ENCODE measurements around the gene PARK7. TPM values are rescaled to one million over a fixed set of nuclear protein-coding genes. Genes with fewer than 3 reads are reported as not detected.
A peak's percentile ranks its signal among the peaks of the same experiment; 100 is the strongest.
"Not testable (repeated sequence)": the region's sequence is repeated elsewhere in the genome, so short reads cannot be mapped to it uniquely, and the experiment has no call there.

Gene PARK7
- total RNA-seq, 2 donors from 2014 or later: 247 to 273 TPM

GRCh38 chr1:7954683-7955082, 6.8 kb upstream of the PARK7 start:
- no peak for ATAC-seq (replicated peaks in 1 of 2)
- H3K27me3 Mint-ChIP-seq (ENCODE audit: low read depth): no peaks in the 10 kb centered on the region
- peak overlapping the region; percentile 97 for H3K27ac Mint-ChIP-seq
- H3K4me1 Mint-ChIP-seq (ENCODE audit: low read depth): peaks cover 47% of the 10 kb centered on the region
- H3K4me3 Mint-ChIP-seq: peak overlapping the region; percentile 93 to 96
- H3K9me3 Mint-ChIP-seq: no peaks in the 10 kb centered on the region
- no peak for DNase-seq
- H3K36me3 Mint-ChIP-seq (ENCODE audit: insufficient read depth in 2 of 2): no peaks in the 10 kb centered on the region

DNA sequence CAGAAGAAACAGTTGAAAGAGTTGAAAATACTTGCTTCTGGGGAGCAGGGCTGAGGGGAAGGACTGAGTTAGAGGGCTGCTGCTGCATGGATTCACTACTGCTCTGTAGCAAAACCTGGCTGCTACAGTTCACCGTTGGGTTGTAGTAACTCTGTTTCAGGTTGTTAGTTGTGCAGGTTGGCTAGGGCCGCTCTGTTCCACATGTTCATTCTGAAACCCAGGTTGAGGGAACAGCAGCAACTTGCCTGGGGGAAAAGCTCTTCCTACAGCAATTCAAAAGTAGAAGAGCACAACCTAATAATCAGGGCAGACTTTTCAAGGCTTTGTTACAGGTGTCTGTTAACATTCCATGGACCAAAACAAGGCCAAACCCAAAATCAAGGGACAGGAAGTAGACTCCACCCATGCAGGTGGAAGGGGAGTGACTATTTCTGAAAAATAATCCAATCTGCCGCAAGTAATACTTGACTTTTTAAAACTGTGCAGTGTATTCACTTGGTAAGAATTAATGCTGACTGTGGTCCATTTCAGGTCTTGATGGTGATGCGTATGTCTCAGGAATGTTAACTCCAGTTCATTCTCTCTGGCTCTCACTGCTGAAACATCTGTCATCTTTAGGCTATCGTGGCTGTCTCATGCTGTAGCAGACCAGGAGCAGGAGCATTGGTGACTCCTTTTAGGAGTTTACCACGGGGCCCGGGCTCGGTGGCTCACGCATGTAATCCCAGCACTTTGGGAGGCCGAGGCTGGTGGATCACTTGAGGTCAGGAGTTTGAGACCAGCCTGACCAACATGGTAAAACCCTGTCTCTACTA, 5.1 kb upstream of the PARK7 start:
- Mint-ChIP-seq H3K27me3 (ENCODE audit: low read depth) (no peaks in the 10 kb centered on the region), H3K27ac (peak overlapping the region; percentile 93), H3K4me3 (peak overlapping the region in 1 of 2 donors; percentile 78), H3K9me3 (no peaks in the 10 kb centered on the region), H3K4me1 (ENCODE audit: low read depth) (peaks cover 47% of the 10 kb centered on the region), H3K36me3 (ENCODE audit: insufficient read depth in 2 of 2) (peaks cover 0 to under 1% of the 10 kb centered on the region in 2 donors)
- DNase-seq (no peak), ATAC-seq (replicated peaks in 1 of 2) (no peak)

DNA sequence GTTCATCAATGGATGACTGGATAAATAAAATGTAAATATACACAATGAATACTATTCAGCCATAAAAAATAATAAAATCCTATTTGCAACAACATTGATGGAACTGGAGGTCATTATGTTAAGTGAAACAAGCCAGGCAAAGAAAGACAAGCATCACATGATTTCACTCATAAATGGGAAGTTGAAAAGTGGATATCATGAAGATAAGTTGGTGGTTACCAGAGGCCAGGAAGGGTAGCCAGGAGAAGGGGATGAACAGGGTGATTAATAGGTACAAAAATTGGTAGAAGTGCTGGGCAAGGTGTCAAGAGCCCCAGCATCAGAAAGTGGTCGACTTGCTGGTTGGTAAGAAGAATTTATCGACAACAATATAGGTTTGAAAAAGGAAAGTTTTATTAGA, 1.3 kb upstream of the PARK7 start:
- no peaks in the 10 kb centered on the region for H3K9me3 Mint-ChIP-seq
- H3K27ac Mint-ChIP-seq: peak overlapping the region; percentile 97
- ATAC-seq (replicated peaks in 1 of 2): no peak

GRCh38 chr1:7960867-7961215, 670 bp upstream of the PARK7 start:
- Mint-ChIP-seq H3K9me3 (no peaks in the 10 kb centered on the region), H3K4me3 (peak overlapping the region; percentile 93 to 97), H3K4me1 (ENCODE audit: low read depth) (peaks cover 50% of the 10 kb centered on the region), H3K36me3 (ENCODE audit: insufficient read depth in 2 of 2) (peaks cover 7 to 27% of the 10 kb centered on the region in 2 donors), H3K27me3 (ENCODE audit: low read depth) (no peaks in the 10 kb centered on the region), H3K27ac (peak overlapping the region; percentile 97)
- ATAC-seq (replicated peaks in 1 of 2): no peak
- no peak for DNase-seq

More for the DNA sequence above, 1.3 kb upstream of the PARK7 start:
- H3K4me1 Mint-ChIP-seq (ENCODE audit: low read depth): peaks cover 56% of the 10 kb centered on the region
- no peaks in the 10 kb centered on the region for H3K27me3 Mint-ChIP-seq (ENCODE audit: low read depth)
- peaks cover 5 to 24% of the 10 kb centered on the region in 2 donors for H3K36me3 Mint-ChIP-seq (ENCODE audit: insufficient read depth in 2 of 2)
- no peak for DNase-seq
- peak overlapping the region; percentile 93 to 97 for H3K4me3 Mint-ChIP-seq

DNA sequence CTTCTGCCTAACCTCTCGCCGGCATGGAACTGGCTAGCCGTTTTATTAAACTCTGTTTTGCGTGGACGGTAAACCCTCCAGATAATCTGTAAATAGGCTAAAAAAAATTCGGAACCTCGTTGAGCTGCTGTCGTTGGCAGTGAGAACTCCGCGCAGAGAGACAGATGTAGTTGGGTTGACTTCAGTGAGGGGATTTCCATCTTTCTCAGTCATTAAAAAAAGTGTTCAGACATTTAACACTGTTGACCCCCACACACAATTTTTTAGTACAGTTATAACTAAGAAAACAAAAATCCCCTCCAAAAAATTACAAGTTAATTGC, 464 bp downstream of the PARK7 start:
- DNase-seq: no peak

DNA sequence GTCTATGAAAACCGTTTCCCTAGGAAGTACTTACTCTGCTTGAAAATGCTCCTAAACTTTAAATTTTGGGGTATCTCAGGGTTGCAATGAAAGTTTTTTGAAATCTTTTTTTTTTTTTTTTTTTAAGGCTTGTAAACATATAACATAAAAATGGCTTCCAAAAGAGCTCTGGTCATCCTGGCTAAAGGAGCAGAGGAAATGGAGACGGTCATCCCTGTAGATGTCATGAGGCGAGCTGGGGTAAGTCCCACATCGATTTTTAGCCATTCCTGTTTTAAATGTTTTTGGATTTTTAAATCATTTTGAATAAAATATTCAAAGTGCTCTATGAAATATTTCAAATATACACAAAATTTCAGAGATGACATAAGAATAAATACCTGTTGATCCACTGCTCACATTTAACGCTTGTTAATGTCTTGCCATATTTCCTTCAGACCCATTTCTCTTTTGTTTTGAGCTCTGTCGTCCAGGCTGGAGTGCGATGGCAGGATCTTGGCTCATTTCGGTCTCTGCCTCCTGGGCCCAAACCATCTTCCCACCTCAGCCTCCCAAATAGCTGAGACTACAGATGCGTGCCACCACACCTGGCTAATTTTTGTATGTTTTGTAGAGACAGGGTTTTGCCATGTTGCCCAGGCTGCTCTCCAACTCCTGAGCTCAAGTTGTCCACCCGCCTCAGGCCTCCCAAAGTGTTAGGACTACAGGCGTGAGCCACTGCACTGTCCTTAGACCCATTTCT, 1.3 kb downstream of the PARK7 start:
- Mint-ChIP-seq H3K4me3 (peak overlapping the region; percentile 93 to 97), H3K27ac (peak overlapping the region; percentile 100), H3K27me3 (ENCODE audit: low read depth) (no peaks in the 10 kb centered on the region), H3K9me3 (no peaks in the 10 kb centered on the region), H3K36me3 (ENCODE audit: insufficient read depth in 2 of 2) (peaks cover 11 to 37% of the 10 kb centered on the region in 2 donors), H3K4me1 (ENCODE audit: low read depth) (peaks cover 52% of the 10 kb centered on the region)
- DNase-seq: no peak
- ATAC-seq (replicated peaks in 1 of 2): no peak

More for the DNA sequence above, 464 bp downstream of the PARK7 start:
- Mint-ChIP-seq H3K27me3 (ENCODE audit: low read depth) (no peaks in the 10 kb centered on the region), H3K27ac (peak overlapping the region; percentile 100), H3K36me3 (ENCODE audit: insufficient read depth in 2 of 2) (peaks cover 8 to 31% of the 10 kb centered on the region in 2 donors), H3K9me3 (no peaks in the 10 kb centered on the region), H3K4me3 (peak overlapping the region; percentile 93 to 97), H3K4me1 (ENCODE audit: low read depth) (peaks cover 50% of the 10 kb centered on the region)
- peak; percentile 12 to 17 for ATAC-seq (replicated peaks in 1 of 2)

DNA sequence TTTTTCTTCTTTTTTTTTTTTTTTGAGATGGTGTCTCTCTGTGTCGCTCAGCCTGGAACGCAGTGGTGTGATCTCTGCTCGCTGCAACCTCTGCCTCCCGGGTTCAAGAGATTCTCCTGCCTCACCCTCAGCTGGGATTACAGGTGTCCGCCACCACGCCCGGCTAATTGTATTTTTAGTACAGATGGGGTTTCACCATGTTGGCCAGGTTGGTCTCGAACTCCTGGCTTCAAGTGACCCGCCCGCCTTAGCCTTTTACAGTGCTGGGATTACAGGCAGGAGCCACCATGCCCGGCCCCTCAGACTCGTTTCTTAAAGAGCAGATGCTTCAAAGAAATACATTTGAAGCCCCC, 1.8 kb downstream of the PARK7 start:
- not testable (repeated sequence) for ATAC-seq (replicated peaks in 1 of 2); H3K27me3 Mint-ChIP-seq (ENCODE audit: low read depth); H3K9me3 Mint-ChIP-seq; DNase-seq
- Mint-ChIP-seq H3K36me3 (ENCODE audit: insufficient read depth in 2 of 2) (peaks cover 11 to 37% of the 10 kb centered on the region in 2 donors), H3K27ac (peak overlapping the region; percentile 100), H3K4me3 (peak overlapping the region; percentile 93 to 97), H3K4me1 (ENCODE audit: low read depth) (peaks cover 52% of the 10 kb centered on the region)

DNA sequence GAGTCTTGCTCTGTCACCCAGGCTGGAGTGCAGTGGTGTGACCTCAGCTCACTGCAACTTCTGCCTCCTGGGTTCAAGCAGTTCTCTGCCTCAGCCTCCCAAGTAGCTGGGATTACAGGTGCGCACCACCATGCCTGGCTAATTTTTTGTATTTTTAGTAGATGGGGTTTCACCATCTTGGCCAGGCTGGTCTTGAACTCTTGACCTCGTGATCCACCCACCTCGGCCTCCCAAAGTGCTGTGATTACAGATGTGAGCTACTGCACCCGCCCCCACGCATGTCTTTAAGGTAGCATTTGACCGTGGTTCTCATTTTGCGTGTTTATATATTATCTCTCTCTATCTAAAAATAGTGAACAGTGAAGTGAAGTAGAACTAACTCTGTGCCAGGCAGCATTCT, 2.3 kb downstream of the PARK7 start:
- H3K27ac Mint-ChIP-seq: peak overlapping the region; percentile 100
- peaks cover 52% of the 10 kb centered on the region for H3K4me1 Mint-ChIP-seq (ENCODE audit: low read depth)
- not testable (repeated sequence) for ATAC-seq (replicated peaks in 1 of 2); DNase-seq; H3K9me3 Mint-ChIP-seq; H3K27me3 Mint-ChIP-seq (ENCODE audit: low read depth)
- peak overlapping the region; percentile 93 to 97 for H3K4me3 Mint-ChIP-seq
- H3K36me3 Mint-ChIP-seq (ENCODE audit: insufficient read depth in 2 of 2): peaks cover 12 to 37% of the 10 kb centered on the region in 2 donors

- ATAC-seq (replicated peaks in 1 of 2): no peak
- Mint-ChIP-seq H3K9me3 (no peaks in the 10 kb centered on the region), H3K36me3 (ENCODE audit: insufficient read depth in 2 of 2) (peaks cover 13 to 42% of the 10 kb centered on the region in 2 donors), H3K4me3 (peak overlapping the region in 1 of 2 donors; percentile 97), H3K27me3 (ENCODE audit: low read depth) (no peaks in the 10 kb centered on the region), H3K27ac (peak overlapping the region; percentile 83), H3K4me1 (ENCODE audit: low read depth) (peaks cover 52% of the 10 kb centered on the region)
- DNase-seq: no peak
Observed at GRCh38 chr1:7964476-7964875, 3.0 kb downstream of the PARK7 start.

GRCh38 chr1:7967196-7967595, 5.7 kb downstream of the PARK7 start:
- Mint-ChIP-seq H3K27ac (peak overlapping the region; percentile 75), H3K4me3 (peak overlapping the region in 1 of 2 donors; percentile 62), H3K36me3 (ENCODE audit: insufficient read depth in 2 of 2) (peaks cover 17 to 57% of the 10 kb centered on the region in 2 donors), H3K4me1 (ENCODE audit: low read depth) (peaks cover 40% of the 10 kb centered on the region), H3K27me3 (ENCODE audit: low read depth) (no peaks in the 10 kb centered on the region), H3K9me3 (no peaks in the 10 kb centered on the region)
- no peak for DNase-seq
- ATAC-seq (replicated peaks in 1 of 2): no peak

- Mint-ChIP-seq H3K4me1 (ENCODE audit: low read depth) (peaks cover 40% of the 10 kb centered on the region), H3K4me3 (peak overlapping the region in 1 of 2 donors; percentile 62), H3K27me3 (ENCODE audit: low read depth) (no peaks in the 10 kb centered on the region), H3K27ac (peak overlapping the region; percentile 75), H3K36me3 (ENCODE audit: insufficient read depth in 2 of 2) (peaks cover 17 to 59% of the 10 kb centered on the region in 2 donors), H3K9me3 (no peaks in the 10 kb centered on the region)
- DNase-seq (no peak), ATAC-seq (replicated peaks in 1 of 2) (no peak)
Observed at GRCh38 chr1:7967651-7968050, 6.1 kb downstream of the PARK7 start.

GRCh38 chr1:7970246-7970645, 8.7 kb downstream of the PARK7 start:
- H3K27me3 Mint-ChIP-seq (ENCODE audit: low read depth): no peaks in the 10 kb centered on the region
- ATAC-seq (replicated peaks in 1 of 2) (no peak), DNase-seq (no peak)
- no peaks in the 10 kb centered on the region for H3K9me3 Mint-ChIP-seq
- H3K36me3 Mint-ChIP-seq (ENCODE audit: insufficient read depth in 2 of 2): peaks cover 15 to 42% of the 10 kb centered on the region in 2 donors
- H3K27ac Mint-ChIP-seq: peak overlapping the region; percentile 31
- no peak overlapping the region for H3K4me3 Mint-ChIP-seq
- peaks cover 24% of the 10 kb centered on the region for H3K4me1 Mint-ChIP-seq (ENCODE audit: low read depth)

DNA sequence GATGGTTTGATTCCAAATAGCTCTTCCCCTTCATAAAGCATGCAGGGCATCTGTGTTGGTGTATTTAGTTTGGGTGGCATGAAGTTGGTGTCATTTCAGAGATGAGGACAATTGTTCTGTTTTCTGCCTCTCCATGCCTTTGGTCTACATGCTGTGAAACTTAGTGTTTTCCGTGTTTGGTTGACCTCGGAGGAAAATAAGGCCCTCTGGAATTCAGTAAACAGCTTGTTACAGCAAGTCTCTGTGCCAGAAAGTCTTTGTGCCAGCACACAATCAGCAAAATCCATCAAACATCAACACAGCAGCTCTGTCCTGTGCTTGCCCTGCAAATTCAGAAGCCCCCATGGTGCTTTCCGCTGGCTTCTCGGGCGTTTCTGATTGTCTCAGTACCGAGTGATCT, 9.5 kb downstream of the PARK7 start:
- ATAC-seq (replicated peaks in 1 of 2) (no peak), DNase-seq (no peak)
- H3K4me1 Mint-ChIP-seq (ENCODE audit: low read depth): peaks cover 23% of the 10 kb centered on the region
- H3K27ac Mint-ChIP-seq: peak overlapping the region; percentile 19
- no peak overlapping the region for H3K4me3 Mint-ChIP-seq
- H3K36me3 Mint-ChIP-seq (ENCODE audit: insufficient read depth in 2 of 2): peaks cover 13 to 40% of the 10 kb centered on the region in 2 donors
- no peaks in the 10 kb centered on the region for H3K27me3 Mint-ChIP-seq (ENCODE audit: low read depth)
- no peaks in the 10 kb centered on the region for H3K9me3 Mint-ChIP-seq
